Measurements from ENCODE around the gene IL1B. TPM values are rescaled to one million over a fixed set of nuclear protein-coding genes. Genes with fewer than 3 reads are reported as not detected.
"Not testable (repeated sequence)": the region's sequence is repeated elsewhere in the genome, so short reads cannot be mapped to it uniquely, and the experiment has no call there.

IL1B gene
- 0.14 TPM for polyA plus RNA-seq (ENCODE audit: insufficient read length)

DNA sequence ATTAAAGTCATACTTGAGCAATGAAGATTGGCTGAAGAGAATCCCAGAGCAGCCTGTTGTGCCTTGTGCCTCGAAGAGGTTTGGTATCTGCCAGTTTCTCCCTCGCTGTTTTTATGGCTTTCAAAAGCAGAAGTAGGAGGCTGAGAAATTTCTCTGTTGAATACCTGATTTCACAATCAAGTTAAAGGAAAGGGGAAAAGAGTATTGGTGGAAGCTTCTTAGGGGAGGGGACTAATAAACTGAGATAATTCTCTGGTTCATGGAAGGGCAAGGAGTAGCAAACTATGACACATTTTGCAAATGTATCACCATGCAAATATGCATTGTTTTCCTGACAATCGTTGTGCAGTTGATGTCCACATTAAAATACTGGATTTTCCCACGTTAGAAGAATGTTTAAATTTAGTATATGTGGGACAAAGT is at the start of gene IL1B:
Gene IL1B, minus strand, starts transcription at position 85 of the 423 bp plus-strand sequence. CDS start 550 bp downstream, outside the sequence.
- no peak for DNase-seq (ENCODE audit: low read depth)

DNA sequence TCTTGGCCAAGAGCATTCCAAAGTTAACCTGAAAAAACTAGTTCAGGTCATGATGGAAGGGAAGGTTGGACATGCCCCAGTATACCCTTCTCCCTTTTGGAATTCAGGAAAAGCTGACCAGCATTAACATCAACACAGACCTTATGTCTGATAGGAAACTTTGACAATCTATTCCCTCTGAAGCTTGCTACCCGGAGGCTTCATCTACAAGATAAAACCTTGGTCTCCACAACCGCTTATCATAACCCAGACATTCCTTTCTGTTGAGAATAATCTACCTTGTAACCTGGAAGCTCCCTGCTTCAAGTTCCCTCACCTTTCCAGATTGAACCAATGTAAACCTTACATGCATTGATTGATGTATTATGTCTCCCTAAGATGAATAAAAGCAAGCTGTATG is 49.7 kb upstream of the IL1B start:
- DNase-seq (ENCODE audit: low read depth), result no peak

DNA sequence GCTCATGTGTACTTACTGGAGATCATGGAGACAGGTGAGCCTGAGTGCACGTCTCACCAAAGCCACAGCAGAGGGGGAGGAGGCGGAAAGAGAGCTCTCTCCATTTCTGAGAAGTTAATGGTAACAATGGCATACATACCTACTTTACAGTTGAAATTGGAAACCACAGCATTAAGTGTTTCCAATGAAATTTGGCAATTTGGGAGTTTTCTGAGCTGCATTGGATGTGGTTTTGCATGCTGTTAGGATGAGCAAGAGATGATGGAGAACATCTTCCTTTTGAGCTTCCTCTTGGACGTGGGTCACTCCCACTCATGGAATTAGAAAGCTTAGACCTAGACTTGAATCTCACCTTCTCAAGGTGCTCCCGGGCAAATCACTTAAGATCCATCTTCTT is 48.9 kb upstream of the IL1B start:
- no peak for DNase-seq (ENCODE audit: low read depth)

DNA sequence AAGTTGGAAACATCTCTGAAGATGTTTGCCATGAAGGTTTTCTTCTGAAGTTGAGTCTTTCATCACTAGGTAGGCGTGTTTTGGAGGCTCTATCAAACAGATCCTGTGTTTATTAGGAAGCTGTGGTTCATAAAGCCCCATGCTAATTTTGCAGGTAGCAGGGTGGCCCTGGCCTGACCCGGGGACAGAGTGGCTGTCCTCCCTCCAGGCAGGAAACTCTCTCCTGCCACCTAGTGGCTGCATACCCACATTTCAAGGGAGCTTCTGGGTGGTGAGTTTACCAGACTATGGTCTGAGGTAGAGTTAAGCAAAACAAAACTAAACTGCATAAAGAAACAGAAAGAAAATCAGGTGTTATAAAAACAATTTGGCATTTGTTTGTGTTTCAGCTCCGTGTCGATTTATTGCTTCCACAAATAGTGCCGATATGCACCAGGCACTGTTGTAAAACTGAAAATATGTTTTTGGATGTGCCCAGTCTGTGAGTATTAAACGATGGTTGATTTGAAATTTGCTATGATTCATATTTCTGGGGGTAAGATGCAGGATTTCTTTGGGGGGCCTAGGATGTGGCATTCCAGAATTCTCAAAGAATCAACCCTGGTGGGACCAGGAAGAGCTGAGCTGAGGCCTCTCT is 48.4 kb upstream of the IL1B start:
- no peak for DNase-seq (ENCODE audit: low read depth)

DNA sequence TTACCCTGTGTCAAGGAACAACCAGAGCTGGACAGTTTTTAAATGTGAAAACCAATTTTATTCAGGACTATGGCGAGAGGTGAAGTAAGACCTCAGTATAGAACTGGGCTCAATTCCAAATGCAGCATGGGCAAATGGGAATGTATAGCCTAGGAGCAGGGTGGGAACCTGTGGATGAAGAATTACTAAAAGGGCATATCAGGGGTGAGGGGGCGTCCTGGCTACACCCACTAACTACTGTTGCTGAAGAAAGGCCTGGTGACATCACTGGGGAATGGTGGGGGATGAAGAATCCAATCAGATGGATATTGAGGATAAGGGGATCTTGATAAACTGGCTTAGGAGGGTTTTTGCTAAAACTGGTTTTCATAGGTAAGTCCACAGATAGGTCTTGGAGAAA is 47.1 kb upstream of the IL1B start:
- no peak for DNase-seq (ENCODE audit: low read depth)

DNA sequence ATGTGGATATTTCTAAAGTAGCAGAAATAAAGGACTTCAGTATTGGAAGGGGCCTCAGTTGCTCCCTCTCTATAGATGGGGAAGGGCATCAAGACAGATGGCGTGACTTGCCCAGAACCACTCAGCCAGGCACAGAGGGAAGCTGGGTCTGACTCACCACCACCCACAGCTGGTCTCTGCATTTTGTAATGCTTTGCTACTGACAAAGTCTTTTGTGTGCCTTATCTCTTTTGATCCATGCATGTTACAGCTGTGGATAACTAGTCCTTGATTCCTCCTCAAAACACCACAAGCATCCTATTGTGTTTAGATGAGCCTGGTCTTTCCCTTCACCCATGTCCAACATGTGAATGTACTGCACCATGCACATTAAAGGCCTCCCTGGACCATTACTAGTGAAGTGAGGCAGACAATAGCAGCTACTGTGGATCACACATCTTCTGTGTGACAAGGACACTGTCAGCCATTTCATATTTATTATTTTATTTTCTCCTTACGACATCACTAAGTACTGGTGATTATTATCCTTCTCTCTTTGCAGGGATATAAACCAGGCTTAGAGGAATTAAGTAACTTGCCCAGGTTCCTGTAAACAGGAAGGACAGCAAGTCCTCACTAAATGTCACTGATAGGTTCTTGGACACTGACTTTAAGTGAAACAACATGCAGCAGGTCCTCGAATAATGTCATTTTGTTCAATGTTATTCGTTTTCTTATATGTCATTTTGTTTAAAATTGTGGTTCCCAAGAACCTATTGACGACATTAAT is 44.8 kb upstream of the IL1B start:
- no peak for DNase-seq (ENCODE audit: low read depth)

DNA sequence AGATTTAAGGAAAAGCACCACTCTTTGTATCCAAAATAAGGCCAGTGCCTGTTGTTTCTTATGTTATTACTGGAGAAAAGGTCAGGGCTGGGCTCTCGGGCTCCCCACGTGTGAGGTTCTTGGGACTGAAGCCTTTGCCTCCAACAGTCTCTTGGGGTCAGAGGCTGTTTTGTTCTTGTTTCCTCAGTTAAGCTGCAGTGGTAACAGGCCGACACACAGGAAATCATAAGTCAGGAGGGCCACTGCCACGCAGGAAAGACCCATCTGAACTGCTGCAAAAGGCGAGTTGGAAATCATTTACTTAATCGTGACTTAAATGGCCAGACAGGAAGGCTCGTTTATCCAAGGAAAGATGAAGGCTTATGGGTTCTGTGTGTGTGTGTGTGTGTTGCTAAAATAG is 44.1 kb upstream of the IL1B start:
- DNase-seq (ENCODE audit: low read depth), result no peak

DNA sequence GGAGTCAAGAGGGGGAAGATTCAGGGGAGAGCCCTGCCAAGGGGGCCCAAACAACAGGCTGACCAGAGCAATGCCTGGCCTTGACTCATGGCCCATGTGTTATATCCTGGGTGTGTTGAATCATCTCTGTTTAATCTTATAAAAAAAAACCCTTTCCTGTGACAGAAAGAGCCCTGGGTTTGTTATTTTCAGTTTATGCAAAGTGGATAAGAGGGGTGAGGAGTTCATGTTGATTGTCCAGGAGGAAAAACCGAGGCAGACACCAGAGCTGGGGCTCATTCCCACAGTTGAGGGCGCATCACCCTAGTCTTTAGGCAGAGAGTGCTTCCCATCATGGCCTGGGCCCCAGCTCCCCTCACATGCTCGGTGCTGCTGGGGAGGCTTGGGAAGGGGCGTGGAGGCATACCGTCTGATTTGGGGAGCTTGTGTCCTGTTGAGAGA is 43.5 kb upstream of the IL1B start:
- no peak for DNase-seq (ENCODE audit: low read depth)

DNA sequence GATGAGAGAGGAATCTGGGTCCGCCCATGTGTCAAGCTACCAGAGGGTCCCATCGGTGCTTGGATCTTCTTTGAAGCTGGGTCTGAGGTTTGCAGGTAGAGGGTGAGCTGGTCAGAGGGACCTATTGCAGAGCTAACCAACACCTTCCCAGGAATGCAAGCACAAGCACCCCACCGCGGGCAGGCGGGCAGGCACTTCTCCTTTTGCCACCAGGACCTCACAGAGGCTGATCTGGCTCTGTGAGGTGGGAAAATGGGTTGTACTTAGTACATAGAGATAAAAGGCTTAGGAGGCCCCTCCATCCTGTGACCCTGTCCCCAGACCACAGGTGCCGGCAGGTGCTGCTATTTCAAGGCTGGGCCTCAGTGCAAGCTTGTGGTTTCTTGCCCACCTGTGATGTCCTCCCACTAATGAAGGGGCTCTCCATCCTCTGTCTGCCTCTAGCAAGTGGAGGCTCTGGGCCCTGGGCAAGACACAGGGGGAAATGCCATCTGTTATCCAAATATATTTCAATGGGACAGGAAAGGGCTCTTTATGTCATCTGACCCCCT is 43.0 kb upstream of the IL1B start:
- no peak for DNase-seq (ENCODE audit: low read depth)

DNA sequence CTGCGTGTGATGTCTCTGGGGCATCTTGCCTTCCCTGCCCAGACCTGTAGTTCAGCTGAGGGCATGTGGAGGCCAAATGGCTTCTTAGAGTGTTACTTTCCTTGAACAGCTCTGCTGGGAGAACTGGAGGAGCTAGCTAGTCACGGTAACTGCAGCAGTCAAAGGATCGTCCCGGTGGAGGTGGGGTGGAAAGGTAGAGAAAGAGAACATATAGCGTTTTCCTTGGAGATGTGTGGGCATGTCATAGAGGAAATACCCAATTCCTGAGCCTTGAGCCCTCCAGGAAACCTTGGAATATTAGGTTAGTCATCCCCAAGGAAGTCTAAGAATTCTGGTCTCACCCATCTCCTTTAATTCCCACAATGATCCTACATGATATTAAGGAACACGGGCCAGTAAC is 40.8 kb upstream of the IL1B start:
- DNase-seq (ENCODE audit: low read depth), result no peak

DNA sequence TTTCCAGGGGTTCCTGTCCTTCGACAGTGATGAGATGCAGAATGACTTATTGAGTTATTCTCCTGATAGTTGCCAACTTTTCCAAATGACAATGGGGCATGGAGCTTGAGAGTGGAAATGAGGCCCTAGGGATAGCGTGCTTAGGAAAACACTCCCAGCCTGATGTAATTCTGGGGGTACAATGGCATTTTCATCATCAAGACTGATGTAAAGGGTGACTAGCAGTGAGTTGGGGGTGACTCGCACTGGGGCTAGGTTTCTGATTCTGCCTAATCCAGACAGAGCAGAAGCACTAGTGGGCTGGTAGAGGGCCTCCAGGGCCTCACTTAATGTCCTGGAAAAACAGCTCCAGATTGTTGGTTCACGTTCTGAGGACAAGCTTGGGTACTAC is 40.4 kb upstream of the IL1B start:
- no peak for DNase-seq (ENCODE audit: low read depth)

DNA sequence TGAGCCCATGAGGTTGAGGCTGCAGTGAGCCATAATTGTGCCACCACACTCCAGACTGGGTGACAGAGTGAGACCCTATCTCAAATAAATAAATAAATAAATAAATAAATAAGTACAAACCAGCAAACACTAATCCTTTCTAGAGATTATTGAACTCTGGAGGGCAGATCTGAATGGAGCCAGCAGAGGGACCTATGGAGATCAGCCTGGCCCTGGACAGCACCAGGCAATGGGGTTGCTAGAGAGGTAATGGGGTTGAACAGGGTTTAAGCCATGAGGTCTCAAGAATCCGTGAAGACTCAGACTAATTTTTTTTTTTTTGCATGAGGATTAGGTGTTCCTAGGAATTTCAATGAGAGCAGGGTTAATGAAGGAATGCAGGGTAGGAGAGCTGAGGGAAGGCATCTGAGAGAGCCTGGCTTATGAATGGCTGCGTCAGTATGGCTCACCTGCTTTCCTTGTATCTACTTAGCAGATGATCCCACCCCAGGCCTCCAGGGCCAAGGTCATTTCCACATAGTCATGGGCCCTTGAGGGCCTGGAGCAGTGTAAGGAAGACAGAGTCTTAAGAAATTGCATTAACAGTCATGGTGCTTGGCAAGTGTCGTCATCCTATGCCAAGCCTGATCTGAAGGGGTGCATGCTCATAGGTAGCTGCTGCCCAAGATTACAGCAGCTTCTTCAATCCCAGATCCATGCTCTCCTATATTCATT is 39.8 kb upstream of the IL1B start:
- no peak for DNase-seq (ENCODE audit: low read depth)

DNA sequence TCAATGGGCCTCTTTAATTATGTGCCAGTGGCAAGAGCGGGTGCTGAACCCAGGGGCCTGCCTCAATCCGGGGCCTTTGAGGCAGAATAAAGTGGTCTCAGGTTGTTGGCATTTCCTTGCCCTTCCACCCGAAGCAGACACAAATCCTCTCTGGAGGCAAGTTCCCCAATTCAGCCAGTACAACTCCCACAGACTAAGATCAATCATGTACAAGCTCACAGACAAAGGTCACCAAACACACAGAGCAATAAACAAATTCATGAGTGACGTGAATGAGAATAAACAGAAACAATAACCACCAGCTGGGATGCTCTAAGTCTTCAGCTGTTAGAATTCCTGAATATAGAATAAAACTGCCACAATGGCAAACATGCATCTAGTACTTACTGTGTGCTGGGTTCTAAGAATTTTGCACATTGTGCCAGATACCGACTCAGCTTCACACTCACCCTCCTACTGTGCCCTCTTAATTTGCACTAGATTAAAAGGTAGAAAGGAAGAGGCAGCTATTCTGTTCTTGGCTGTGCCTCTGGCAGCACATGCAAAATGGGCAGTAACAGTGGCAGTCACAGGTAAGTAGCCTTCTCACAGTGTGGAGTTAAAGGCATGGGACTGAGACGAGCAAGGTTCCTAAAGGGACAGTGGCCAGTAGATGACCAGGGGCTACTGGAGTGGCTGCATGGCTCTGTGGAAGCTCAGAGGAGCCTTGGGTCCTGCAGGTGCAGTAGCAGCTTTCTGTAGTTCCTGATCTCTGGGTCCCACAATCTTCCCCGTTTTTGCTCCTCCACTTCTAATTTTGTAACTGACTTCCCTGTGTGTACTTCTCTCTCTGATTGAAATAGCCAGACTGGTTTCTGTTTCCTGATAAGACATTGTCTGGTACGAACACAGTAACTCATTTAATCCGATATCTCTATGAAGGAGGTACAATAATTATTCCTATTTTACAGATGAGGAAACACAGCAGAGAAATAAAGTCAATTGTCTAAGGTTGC is 34.6 kb upstream of the IL1B start:
- DNase-seq (ENCODE audit: low read depth), result no peak

DNA sequence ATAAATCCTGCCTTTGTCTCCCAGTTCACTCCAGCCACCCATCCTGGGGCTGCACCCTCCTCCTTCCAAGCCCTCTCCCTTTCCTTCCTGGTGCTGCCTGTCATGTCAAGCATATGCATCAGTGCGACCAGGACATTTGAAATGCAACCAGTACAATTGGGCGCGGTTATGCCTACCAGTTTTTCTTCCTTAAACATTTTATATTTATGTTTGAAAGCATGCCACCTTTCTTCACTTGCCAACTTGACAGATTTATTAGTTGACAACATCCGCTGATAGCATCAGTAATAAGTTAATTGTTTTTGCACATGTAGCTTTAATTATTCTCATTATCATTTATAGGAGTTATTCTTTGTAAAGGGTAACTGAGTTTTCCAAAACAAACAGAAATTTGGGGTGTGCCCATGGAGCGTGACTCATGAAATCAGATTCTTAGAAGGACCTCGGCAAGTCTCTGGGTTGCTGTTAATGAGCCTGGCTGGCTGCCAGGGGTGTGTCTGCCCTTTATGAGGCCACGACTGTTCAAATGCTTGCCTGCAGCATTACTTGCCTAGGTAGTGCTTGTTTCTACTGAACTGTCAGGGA is 32.8 kb upstream of the IL1B start:
- no peak for DNase-seq (ENCODE audit: low read depth)

DNA sequence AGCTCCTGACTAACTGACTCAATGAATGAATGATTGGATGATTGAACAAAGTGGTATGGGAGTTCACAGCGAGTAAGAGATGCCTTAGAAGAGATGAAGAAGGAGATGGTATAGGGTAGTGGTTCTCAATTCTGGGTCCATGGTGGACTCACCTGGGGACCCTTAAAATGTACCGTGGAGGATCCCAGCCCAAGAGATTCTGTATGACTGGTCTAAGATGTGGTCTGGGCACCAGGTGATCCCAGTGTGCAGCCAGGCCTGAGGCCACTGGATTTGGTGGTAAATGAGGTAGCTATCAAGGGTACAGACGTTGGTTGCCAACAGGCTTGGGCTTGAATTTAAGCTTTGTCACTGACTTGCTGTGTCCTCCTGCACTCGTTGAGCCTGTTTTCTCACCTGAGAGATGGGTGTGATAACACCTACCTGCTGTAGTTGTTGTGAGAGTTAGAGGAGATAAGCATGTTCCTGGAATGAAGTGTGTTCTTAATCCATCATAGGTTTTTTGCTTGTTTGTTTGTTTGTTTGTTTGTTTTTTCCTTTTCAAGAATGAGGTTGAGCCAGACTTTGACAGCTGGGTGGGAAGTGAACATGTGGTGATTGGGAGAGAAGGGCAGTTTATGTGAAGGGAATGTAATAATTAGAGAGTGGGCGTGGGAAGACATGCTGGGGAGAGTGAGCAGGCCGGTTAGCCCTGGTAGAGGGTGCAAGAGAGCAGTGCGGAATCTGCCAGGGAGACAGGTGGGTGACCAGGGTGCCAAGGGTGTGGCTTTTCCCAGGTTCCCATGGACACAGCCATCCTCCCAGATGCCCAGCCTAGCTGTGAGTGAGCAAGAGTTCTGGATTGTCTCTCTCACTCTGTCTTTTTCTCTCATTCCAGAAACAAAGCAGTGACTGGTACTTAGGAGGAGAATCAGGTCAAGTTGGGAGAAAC is 31.4 kb upstream of the IL1B start:
- no peak for DNase-seq (ENCODE audit: low read depth)

DNA sequence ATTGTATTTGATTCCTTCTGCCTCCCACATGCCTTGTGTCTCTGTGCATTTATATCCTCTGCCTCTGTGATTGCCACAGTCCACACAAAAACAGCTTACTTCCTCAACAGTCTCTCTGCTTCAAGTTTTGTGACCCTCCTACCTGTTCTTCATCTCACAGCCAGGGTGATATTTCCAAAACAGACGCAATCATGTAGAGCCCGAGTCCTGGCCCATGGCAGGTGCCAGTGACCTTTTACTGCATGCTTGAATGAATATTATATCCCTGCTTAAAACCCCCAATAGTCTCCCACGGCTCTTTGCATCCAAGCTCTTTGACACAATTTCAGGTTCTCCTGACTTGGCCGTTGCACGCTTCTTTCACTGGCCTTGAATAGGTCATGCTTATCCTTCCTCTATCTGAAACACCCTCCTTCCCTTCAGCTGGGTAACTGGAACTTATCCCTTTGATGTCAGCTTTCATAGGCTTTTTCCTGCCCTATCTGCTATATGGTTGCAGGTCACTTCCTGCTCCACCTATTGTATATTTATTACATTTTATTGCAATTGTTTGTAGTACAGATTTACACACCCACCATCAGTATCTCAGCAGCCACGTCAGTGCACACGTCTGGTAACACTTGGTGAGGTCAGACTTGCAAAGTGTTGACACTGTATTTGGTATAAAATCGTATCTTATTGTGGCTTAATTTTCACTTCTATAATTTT is 29.7 kb upstream of the IL1B start:
- no peak for DNase-seq (ENCODE audit: low read depth)

DNA sequence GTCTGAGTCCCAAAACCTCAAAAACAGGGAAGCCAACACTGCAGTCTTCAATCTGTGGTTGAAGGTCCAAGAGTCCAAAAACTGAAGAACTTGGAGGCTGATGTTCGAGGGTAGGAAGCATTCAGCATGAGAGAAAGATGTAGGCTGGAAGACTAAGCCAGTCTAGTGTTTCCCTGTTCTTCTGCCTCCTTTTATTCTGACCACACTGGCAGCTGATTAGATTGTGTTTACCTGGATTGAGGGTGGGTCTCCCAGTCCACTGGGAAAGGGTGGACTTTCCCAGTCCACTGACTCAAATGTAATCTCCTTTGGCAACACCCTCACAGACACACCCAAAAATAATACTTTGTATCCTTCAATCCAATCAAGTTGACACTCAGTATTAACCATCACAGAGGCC is 27.5 kb upstream of the IL1B start:
- no peak for DNase-seq (ENCODE audit: low read depth)

DNA sequence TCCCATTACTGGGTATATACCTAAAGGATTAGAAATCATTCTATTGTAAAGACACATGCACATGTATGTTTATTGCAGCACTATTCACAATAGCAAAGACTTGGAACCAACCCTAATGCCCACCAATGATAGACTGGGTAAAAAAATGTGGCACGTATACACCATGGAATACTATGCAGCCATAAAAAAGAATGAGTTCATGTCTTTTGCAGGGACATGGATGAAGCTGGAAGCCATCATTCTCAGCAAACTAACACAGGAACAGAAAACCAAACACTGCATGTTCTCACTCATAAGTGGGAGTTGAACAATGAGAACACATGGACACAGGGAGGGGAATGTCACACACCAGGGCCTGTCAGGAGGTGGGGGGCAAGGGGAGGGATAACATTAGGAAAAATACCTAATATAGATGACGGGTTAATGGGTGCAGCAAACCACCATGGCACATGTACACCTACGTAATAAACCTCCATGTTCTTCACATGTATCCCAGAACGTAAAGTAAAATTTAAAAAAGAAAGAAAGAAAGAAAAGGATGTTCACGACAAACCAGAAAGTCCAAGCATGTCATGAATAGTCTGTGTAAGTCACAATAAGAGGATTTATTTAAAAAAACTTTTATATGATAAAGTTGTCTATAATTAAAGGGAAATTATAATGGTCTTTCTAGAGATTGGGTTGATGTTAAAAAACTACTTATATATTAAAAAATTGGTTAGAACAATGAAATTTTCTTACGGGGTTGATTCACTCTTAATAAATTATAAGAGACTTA is 23.0 kb upstream of the IL1B start:
- DNase-seq (ENCODE audit: low read depth), result not testable (repeated sequence)

All from forelimb muscle (tissue), 1 donor.